GM12878 (cell line): ENCODE results near the gene TSPAN31.

Experiments used
- PBX3 ChIP-seq: IDR thresholded peaks from 2 replicates; pipeline ENCODE4 v1.6.1; 2011; ENCODE audit warnings: mild to moderate bottlenecking, low read depth, low read length, moderate library complexity; ENCODE audit not compliant: insufficient replicate concordance
- ZNF274 ChIP-seq: IDR thresholded peaks from one replicate; pipeline ENCODE4 v1.8.0; 2011; ENCODE audit not compliant: insufficient read length, insufficient read depth

- TF ChIP-seq PBX3 (no peak), ZNF274 (no peak)
These were observed 11.9 kb upstream of the TSPAN31 start for GRCh38 chr12:57732726-57733593.
